GM23338 (cell line): Measurements from ENCODE around the gene RIT2. TPM values are rescaled to one million over a fixed set of nuclear protein-coding genes. Genes with fewer than 3 reads are reported as not detected.

Experiments used
- ATAC-seq: fragments of 200-7000 bp; cut with Tn5 transposase; 3 replicates; pipeline ENCODE4 v1.9.1; 2020
- DNase-seq: peaks from one replicate; pipeline ENCODE4 v3.0.0-alpha.2; 2015; ENCODE audit warnings: low spot score
- H2AFZ ChIP-seq: fragments of 200-600 bp; sonication (generic); 2 replicates; pipeline ENCODE4 v1.8.0; 2016; ENCODE audit warnings: antibody characterized with exemption, mild to moderate bottlenecking, moderate library complexity
- H3F3A ChIP-seq: fragments of 200-600 bp; sonication (generic); replicated peaks from 2 replicates; pipeline ENCODE4 v1.8.0; 2017; ENCODE audit warnings: antibody characterized with exemption, mixed run types, low read depth
- H3K27ac ChIP-seq: fragments of 200-600 bp; sonication (generic); 2 replicates; pipeline ENCODE4 v1.6.1; 2016; ENCODE audit warnings: low read depth
- H3K27me3 ChIP-seq: fragments of 200-600 bp; sonication (generic); 2 replicates; pipeline ENCODE4 v1.8.0; 2016; ENCODE audit warnings: mild to moderate bottlenecking, mixed run types, moderate library complexity; ENCODE audit not compliant: insufficient read depth
- H3K36me3 ChIP-seq: fragments of 200-600 bp; sonication (generic); 2 replicates; pipeline ENCODE4 v1.8.0; 2016; ENCODE audit warnings: mild to moderate bottlenecking; ENCODE audit not compliant: insufficient read depth
- H3K4me1 ChIP-seq: fragments of 200-600 bp; sonication (generic); 2 replicates; pipeline ENCODE4 v1.8.0; 2016; ENCODE audit warnings: mild to moderate bottlenecking, moderate library complexity; ENCODE audit not compliant: insufficient read depth
- H3K4me2 ChIP-seq: fragments of 200-600 bp; sonication (generic); 2 replicates; pipeline ENCODE4 v1.7.1; 2017; ENCODE audit warnings: mixed run types
- H3K4me3 ChIP-seq: fragments of 200-600 bp; sonication (generic); 2 replicates; pipeline ENCODE4 v1.6.1; 2016; ENCODE audit warnings: mixed run types
- H3K79me2 ChIP-seq: fragments of 200-600 bp; sonication (generic); replicated peaks from 2 replicates; pipeline ENCODE4 v1.8.0; 2017; ENCODE audit warnings: mild to moderate bottlenecking; ENCODE audit not compliant: insufficient read depth
- H3K9me2 ChIP-seq: fragments of 200-600 bp; sonication (generic); 2 replicates; pipeline ENCODE4 v1.8.0; 2017; ENCODE audit not compliant: insufficient read depth
- H4K20me1 ChIP-seq: fragments of 200-600 bp; sonication (generic); replicated peaks from 2 replicates; pipeline ENCODE4 v1.8.0; 2017; ENCODE audit warnings: mild to moderate bottlenecking; ENCODE audit not compliant: insufficient read depth
- H3K27ac Mint-ChIP-seq: 2 replicates; pipeline ENCODE4 v1.8.0; 2020; ENCODE audit warnings: inconsistent platforms, mild to moderate bottlenecking, moderate library complexity, mixed read lengths
- H3K27me3 Mint-ChIP-seq: 3 replicates; pipeline ENCODE4 v1.8.0; 2022; ENCODE audit warnings: low read depth, mild to moderate bottlenecking, moderate library complexity, mixed read lengths, inconsistent platforms; ENCODE audit not compliant: insufficient read depth, poor library complexity
- H3K36me3 Mint-ChIP-seq: 3 replicates; pipeline ENCODE4 v1.8.0; 2021; ENCODE audit warnings: low read depth, mild to moderate bottlenecking, inconsistent platforms, moderate library complexity, mixed read lengths
- H3K4me1 Mint-ChIP-seq: 3 replicates; pipeline ENCODE4 v1.8.0; 2020; ENCODE audit warnings: mild to moderate bottlenecking, inconsistent platforms, mixed read lengths
- H3K4me3 Mint-ChIP-seq: 3 replicates; pipeline ENCODE4 v1.8.0; 2021; ENCODE audit warnings: moderate library complexity, mild to moderate bottlenecking, inconsistent platforms, mixed read lengths
- H3K9me3 Mint-ChIP-seq: 3 replicates; pipeline ENCODE4 v1.8.0; 2020; ENCODE audit warnings: moderate library complexity, mild to moderate bottlenecking, inconsistent platforms, mixed read lengths
- CTCF ChIP-seq, 2 experiments: fragments of 200-600 bp in 1 of 2; sonication (generic) in 1 of 2; conservative IDR thresholded peaks; 2 replicates each; pipeline versions ENCODE4 v1.5.1 to v1.6.1; 2016 to 2017; ENCODE audit warnings: antibody characterized with exemption in 2 of 2, low read depth in 2 of 2, mild to moderate bottlenecking in 2 of 2, moderate library complexity in 1 of 2
- ETS1 ChIP-seq: IDR thresholded peaks from 2 replicates; pipeline ENCODE4 v1.6.1; 2016; ENCODE audit warnings: antibody characterized with exemption
- EZH2 ChIP-seq: fragments of 200-600 bp; sonication (generic); IDR thresholded peaks from one replicate; pipeline ENCODE4 v1.8.0; 2017; ENCODE audit warnings: antibody characterized with exemption, mild to moderate bottlenecking, low read depth; ENCODE audit not compliant: unreplicated experiment
- JUNB ChIP-seq: IDR thresholded peaks from one replicate; pipeline ENCODE4 v1.6.1; 2016; ENCODE audit warnings: antibody characterized with exemption; ENCODE audit not compliant: unreplicated experiment
- NANOG ChIP-seq: IDR thresholded peaks from 2 replicates; pipeline ENCODE4 v1.6.1; 2016; ENCODE audit warnings: antibody characterized with exemption, borderline replicate concordance
- POLR2AphosphoS5 ChIP-seq: IDR thresholded peaks from 2 replicates; pipeline ENCODE4 v1.6.1; 2016; ENCODE audit warnings: antibody characterized with exemption, low read depth
- REST ChIP-seq: IDR thresholded peaks from one replicate; pipeline ENCODE4 v1.6.1; 2018; ENCODE audit warnings: antibody characterized with exemption; ENCODE audit not compliant: unreplicated experiment
- STAT1 ChIP-seq: IDR thresholded peaks from one replicate; pipeline ENCODE4 v1.6.1; 2016; ENCODE audit warnings: antibody characterized with exemption; ENCODE audit not compliant: unreplicated experiment
- ZNF114 ChIP-seq: fragments of 250-450 bp; sonication (Bioruptor Pico); IDR thresholded peaks from 2 replicates; pipeline ENCODE4 v1.5.0; 2020; ENCODE audit warnings: mild to moderate bottlenecking, moderate library complexity
- ZNF331 ChIP-seq: fragments of 250-450 bp; sonication (Bioruptor Pico); IDR thresholded peaks from 2 replicates; pipeline ENCODE4 v1.5.0; 2020; ENCODE audit warnings: low read depth, mild to moderate bottlenecking, moderate library complexity
- polyA plus RNA-seq: library from polyadenylated mRNA; unstranded; fragments of >200 nt; fragmentation: Nextera tagmentation; extraction: Ambion mirVana; gene quantifications from 2 replicates; pipeline ENCODE4 v1.2.1, GENCODE V29; 2016
- total RNA-seq: library from RNA; depleted of rRNA; stranded (reverse); fragments of >200 nt; shearing (Covaris generic); gene quantifications from 2 replicates; pipeline ENCODE4 v1.2.3, GENCODE V29; 2014

Gene RIT2
- total and polyA plus RNA-seq, 2 experiments from 2014 or later = 1.9 to 8.8 TPM

GRCh38 chr18:43010611-43011010, 104.9 kb downstream of the RIT2 start:
- H3F3A ChIP-seq = no peaks in the 10 kb centered on the region
- no peak overlapping the region for H2AFZ ChIP-seq
- no peaks in the 10 kb centered on the region for H3K79me2 ChIP-seq
- no peaks in the 10 kb centered on the region for H3K36me3 ChIP-seq
- no peak overlapping the region for H3K4me2 ChIP-seq
- no peaks in the 10 kb centered on the region for H3K9me2 ChIP-seq
- no peaks in the 10 kb centered on the region for H3K27me3 Mint-ChIP-seq
- no peaks in the 10 kb centered on the region for H3K9me3 Mint-ChIP-seq
- H4K20me1 ChIP-seq = no peaks in the 10 kb centered on the region
- no peaks in the 10 kb centered on the region for H3K36me3 Mint-ChIP-seq
- H3K4me1 ChIP-seq = peaks cover 26% of the 10 kb centered on the region
- no peak overlapping the region for H3K27ac ChIP-seq
- H3K4me1 Mint-ChIP-seq = peaks cover 21% of the 10 kb centered on the region
- H3K27ac Mint-ChIP-seq = no peak overlapping the region
- no peak overlapping the region for H3K4me3 Mint-ChIP-seq
- DNase-seq (no peak), ATAC-seq (no peak)
- TF ChIP-seq STAT1 = no peak
- no peaks in the 10 kb centered on the region for H3K27me3 ChIP-seq
- no peak overlapping the region for H3K4me3 ChIP-seq

GRCh38 chr18:43009674-43010073, 105.8 kb downstream of the RIT2 start:
- Histone ChIP-seq H4K20me1 (no peaks in the 10 kb centered on the region), H3K4me2 (no peak overlapping the region), H3K4me1 (peaks cover 34% of the 10 kb centered on the region), H3K27ac (no peak overlapping the region), H3K36me3 (no peaks in the 10 kb centered on the region), H3K9me2 (no peaks in the 10 kb centered on the region), H3F3A (no peaks in the 10 kb centered on the region), H3K4me3 (no peak overlapping the region), H3K79me2 (no peaks in the 10 kb centered on the region), H3K27me3 (no peaks in the 10 kb centered on the region), H2AFZ (no peak overlapping the region)
- TF ChIP-seq NANOG (no peak), ETS1 (no peak), ZNF114 (CRISPR knock-in tag) (no peak), EZH2 (no peak), POLR2AphosphoS5 (no peak), CTCF (conservative IDR thresholded peaks at IDR 0.05; ENCODE audit: low read depth in 2 of 2) (no peak), ZNF331 (CRISPR knock-in tag) (no peak), STAT1 (no peak), JUNB (no peak)
- H3K4me1 Mint-ChIP-seq = peaks cover 26% of the 10 kb centered on the region
- no peaks in the 10 kb centered on the region for H3K36me3 Mint-ChIP-seq
- no peaks in the 10 kb centered on the region for H3K9me3 Mint-ChIP-seq
- DNase-seq (no peak), ATAC-seq (no peak)
- H3K27me3 Mint-ChIP-seq = no peaks in the 10 kb centered on the region
- H3K4me3 Mint-ChIP-seq = no peak overlapping the region
- H3K27ac Mint-ChIP-seq = no peak overlapping the region

- H3K4me3 Mint-ChIP-seq = no peak overlapping the region
- peaks cover 32% of the 10 kb centered on the region for H3K4me1 Mint-ChIP-seq
- no peaks in the 10 kb centered on the region for H3K36me3 Mint-ChIP-seq
Observed at GRCh38 chr18:43007365-43007764, 108.1 kb downstream of the RIT2 start.

More at GRCh38 chr18:43007365-43007764, 108.1 kb downstream of the RIT2 start:
- Histone ChIP-seq H3K27ac (no peak overlapping the region), H3K9me2 (no peaks in the 10 kb centered on the region), H3K4me1 (peaks cover 30% of the 10 kb centered on the region), H2AFZ (0 out of 2 replicates have a peak overlapping the region, but pooled peaks have one; percentile 15), H3K4me2 (no peak overlapping the region), H3F3A (no peaks in the 10 kb centered on the region), H3K36me3 (no peaks in the 10 kb centered on the region), H3K4me3 (no peak overlapping the region), H4K20me1 (no peaks in the 10 kb centered on the region), H3K79me2 (no peaks in the 10 kb centered on the region), H3K27me3 (no peaks in the 10 kb centered on the region)
- no peak for DNase-seq
- no peaks in the 10 kb centered on the region for H3K27me3 Mint-ChIP-seq
- no peak overlapping the region for H3K27ac Mint-ChIP-seq
- ATAC-seq = no peak
- no peaks in the 10 kb centered on the region for H3K9me3 Mint-ChIP-seq
- TF ChIP-seq ZNF331 (CRISPR knock-in tag) = no peak
- TF ChIP-seq REST = no peak
